Lung (tissue), 12 donors: ENCODE measurements around the gene ACSS3. TPM values are rescaled to one million over a fixed set of nuclear protein-coding genes. Genes with fewer than 3 reads are reported as not detected.
"Not testable (repeated sequence)": the region's sequence is repeated elsewhere in the genome, so short reads cannot be mapped to it uniquely, and the experiment has no call there.

Experiments used
- ATAC-seq: fragments of 200-7000 bp; cut with Tn5 transposase; one replicate; pipeline ENCODE4 v1.9.1; 2020; ENCODE audit warnings: moderate number of reproducible peaks; ENCODE audit not compliant: insufficient read depth, low FRiP score
- DNase-seq, 3 donors: peaks; one replicate each; pipeline ENCODE4 v3.0.0-alpha.2; 2013 to 2017
- H3K27ac ChIP-seq, 2 donors: one replicate each; pipeline ENCODE4 v1.5.1; 2013; ENCODE audit warnings: mild to moderate bottlenecking in 2 of 2, moderate library complexity in 2 of 2, control low read depth in 1 of 2, inconsistent platforms in 1 of 2, low read depth in 1 of 2, low read length in 1 of 2
- H3K27me3 ChIP-seq, 3 donors: one replicate each; pipeline ENCODE4 v1.5.1; 2013; ENCODE audit warnings: low read length in 2 of 3; ENCODE audit not compliant: control insufficient read depth in 3 of 3, insufficient read depth in 3 of 3
- H3K36me3 ChIP-seq, 4 donors: one replicate each; pipeline ENCODE4 v1.5.1; 2013; ENCODE audit warnings: low read length in 4 of 4, mild to moderate bottlenecking in 1 of 4, moderate library complexity in 1 of 4; ENCODE audit not compliant: control insufficient read depth in 4 of 4, insufficient read depth in 4 of 4
- H3K4me1 ChIP-seq, 5 donors: one replicate each; pipeline ENCODE4 v1.5.1; 2013; ENCODE audit warnings: low read length in 5 of 5, mild to moderate bottlenecking in 2 of 5, moderate library complexity in 1 of 5; ENCODE audit not compliant: control insufficient read depth in 5 of 5, insufficient read depth in 5 of 5
- H3K4me3 ChIP-seq: one replicate; pipeline ENCODE4 v1.5.1; 2013; ENCODE audit warnings: mild to moderate bottlenecking, control low read depth, moderate library complexity
- H3K9ac ChIP-seq, 2 donors: one replicate each; pipeline ENCODE4 v1.5.1; 2013; ENCODE audit warnings: low read length in 2 of 2, control low read depth in 1 of 2; ENCODE audit not compliant: insufficient read depth in 1 of 2
- H3K9me3 ChIP-seq, 4 donors: one replicate each; pipeline ENCODE4 v1.5.1; 2013; ENCODE audit warnings: low read length in 3 of 4, mild to moderate bottlenecking in 1 of 4, moderate library complexity in 1 of 4; ENCODE audit not compliant: control insufficient read depth in 4 of 4, insufficient read depth in 3 of 4
- CTCF ChIP-seq: IDR thresholded peaks from 2 replicates; pipeline ENCODE4 v1.5.1; 2012; ENCODE audit warnings: mild to moderate bottlenecking; ENCODE audit errors: control extremely low read depth, extremely low read depth
- WGBS, 2 donors: extraction: QIAGEN DNeasy Blood & Tissue Kit; methylation state at CpG; one replicate each; pipeline ENCODE4 v1.1.7; 2013; 5-methylcytosine and 5-hydroxymethylcytosine counted together
- polyA plus RNA-seq, 2 donors: library from polyadenylated mRNA; stranded (reverse); fragments of 200-250 nt; gene quantifications; one replicate each; pipeline ENCODE4 v1.2.1, GENCODE V29; 2013
- total RNA-seq, 2 donors: library from RNA; depleted of rRNA in 1 of 2; stranded (reverse); fragments of >200 nt in 1 of 2; gene quantifications; one replicate each; pipeline ENCODE4 v1.2.1, GENCODE V29; 2014 to 2021
- donor health status: control.
- donor health status: control.
- donor health status: Bipolar disorder and iron deficiency.
- donor health status: healthy.
- donor health status: DM: yes; HTN: yes; CAD: no.

ACSS3 gene
- total and polyA plus RNA-seq, 4 donors, result 5.3 to 85.5 (median 15.8) TPM

- TF ChIP-seq CTCF, result no peak
- peaks cover 0 to 2% (median 0%) of the 10 kb centered on the region in 4 donors for H3K9me3 ChIP-seq
- DNase-seq (peak in 1 of 3 donors; percentile 16), ATAC-seq (no peak)
- H3K4me1 ChIP-seq, result no peaks in the 10 kb centered on the region
- no peaks in the 10 kb centered on the region for H3K27me3 ChIP-seq
- H3K27ac ChIP-seq, result no peak overlapping the region
- WGBS, 2 donors, result 63 to 72% methylated on average over 1 of the region's 1 CpG
- H3K4me3 ChIP-seq, result no peak overlapping the region
- H3K36me3 ChIP-seq, result peaks cover 0 to 18% (median 9%) of the 10 kb centered on the region in 4 donors
- no peak overlapping the region for H3K9ac ChIP-seq
Measured at GRCh38 chr12:81176796-81177195, 98.9 kb downstream of the ACSS3 start.

- no peak for TF ChIP-seq CTCF
- Histone ChIP-seq H3K27me3 (no peaks in the 10 kb centered on the region), H3K9me3 (peaks cover 0 to 2% (median 0%) of the 10 kb centered on the region in 4 donors), H3K9ac (no peak overlapping the region), H3K36me3 (peaks cover 0 to 11% (median 6%) of the 10 kb centered on the region in 4 donors), H3K4me3 (no peak overlapping the region), H3K4me1 (no peaks in the 10 kb centered on the region), H3K27ac (no peak overlapping the region)
- no peak for DNase-seq
- no peak for ATAC-seq
- 92 to 94% methylated on average over 2 of the region's 2 CpGs for WGBS, 2 donors
Measured at GRCh38 chr12:81181691-81182090, 103.8 kb downstream of the ACSS3 start.

- no peak for TF ChIP-seq CTCF
- 99 to 100% methylated on average over 1 of the region's 1 CpG for WGBS, 2 donors
- no peaks in the 10 kb centered on the region for H3K4me1 ChIP-seq
- no peak overlapping the region for H3K9ac ChIP-seq
- H3K4me3 ChIP-seq, result no peak overlapping the region
- no peak for ATAC-seq
- no peaks in the 10 kb centered on the region for H3K9me3 ChIP-seq
- no peak for DNase-seq
- no peaks in the 10 kb centered on the region for H3K27me3 ChIP-seq
- H3K36me3 ChIP-seq, result peaks cover 0 to 6% (median 1%) of the 10 kb centered on the region in 4 donors
- no peak overlapping the region for H3K27ac ChIP-seq
Measured at GRCh38 chr12:81187686-81188085, 109.8 kb downstream of the ACSS3 start.

GRCh38 chr12:81196595-81196994, 118.7 kb downstream of the ACSS3 start:
- no peaks in the 10 kb centered on the region for H3K4me1 ChIP-seq
- 91 to 95% methylated on average over 3 of the region's 3 CpGs for WGBS, 2 donors

GRCh38 chr12:81200561-81200960, 122.7 kb downstream of the ACSS3 start:
- not testable (repeated sequence) for H3K27ac ChIP-seq, H3K9ac ChIP-seq, DNase-seq, H3K9me3 ChIP-seq, H3K4me3 ChIP-seq, H3K4me1 ChIP-seq, ATAC-seq, H3K36me3 ChIP-seq, H3K27me3 ChIP-seq
- WGBS, 2 donors, result 71 to 94% methylated on average over 6 of the region's 6 CpGs

More at GRCh38 chr12:81196595-81196994, 118.7 kb downstream of the ACSS3 start:
- Histone ChIP-seq H3K27me3 (no peaks in the 10 kb centered on the region), H3K9ac (no peak overlapping the region), H3K27ac (no peak overlapping the region), H3K4me3 (no peak overlapping the region), H3K9me3 (no peaks in the 10 kb centered on the region), H3K36me3 (peaks cover 0 to 6% (median 3%) of the 10 kb centered on the region in 4 donors)
- DNase-seq, result no peak
- TF ChIP-seq CTCF, result no peak
- ATAC-seq, result no peak
